ENCODE results near the gene ATP13A4.

The ATP13A4 gene

DNA sequence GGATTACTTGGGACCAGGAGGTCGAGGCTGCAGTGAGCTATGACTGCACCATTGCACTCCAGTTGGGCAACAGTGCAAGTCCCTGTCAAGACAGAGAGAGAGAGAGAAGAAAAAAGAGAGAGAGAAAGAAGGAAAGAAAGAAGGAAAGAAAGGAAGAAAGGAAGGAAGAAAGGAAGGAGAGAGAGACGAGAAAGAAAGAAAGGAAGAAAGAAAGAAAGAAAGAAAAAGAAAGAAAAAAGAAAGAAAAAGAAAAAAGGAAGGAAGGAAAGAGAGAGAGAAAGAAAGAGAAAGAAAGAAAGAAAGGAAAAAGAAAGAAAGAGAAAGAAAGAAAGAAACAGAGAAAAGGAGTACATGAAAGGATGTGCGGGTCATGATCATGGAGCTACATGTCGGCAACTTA lies 80.2 kb downstream of the ATP13A4 start:
- H3K4me1 ChIP-seq (ENCODE audit: control insufficient read depth, low read length): no peaks in the 10 kb centered on the region
- H3K9me2 ChIP-seq (replicated peaks; ENCODE audit: control insufficient read depth, low read length): no peaks in the 10 kb centered on the region
- H3K36me3 ChIP-seq (ENCODE audit: control insufficient read depth, low read length): no peaks in the 10 kb centered on the region
- no peak overlapping the region for H3K4me2 ChIP-seq (ENCODE audit: low read length)
- TF ChIP-seq, protein P1, sequence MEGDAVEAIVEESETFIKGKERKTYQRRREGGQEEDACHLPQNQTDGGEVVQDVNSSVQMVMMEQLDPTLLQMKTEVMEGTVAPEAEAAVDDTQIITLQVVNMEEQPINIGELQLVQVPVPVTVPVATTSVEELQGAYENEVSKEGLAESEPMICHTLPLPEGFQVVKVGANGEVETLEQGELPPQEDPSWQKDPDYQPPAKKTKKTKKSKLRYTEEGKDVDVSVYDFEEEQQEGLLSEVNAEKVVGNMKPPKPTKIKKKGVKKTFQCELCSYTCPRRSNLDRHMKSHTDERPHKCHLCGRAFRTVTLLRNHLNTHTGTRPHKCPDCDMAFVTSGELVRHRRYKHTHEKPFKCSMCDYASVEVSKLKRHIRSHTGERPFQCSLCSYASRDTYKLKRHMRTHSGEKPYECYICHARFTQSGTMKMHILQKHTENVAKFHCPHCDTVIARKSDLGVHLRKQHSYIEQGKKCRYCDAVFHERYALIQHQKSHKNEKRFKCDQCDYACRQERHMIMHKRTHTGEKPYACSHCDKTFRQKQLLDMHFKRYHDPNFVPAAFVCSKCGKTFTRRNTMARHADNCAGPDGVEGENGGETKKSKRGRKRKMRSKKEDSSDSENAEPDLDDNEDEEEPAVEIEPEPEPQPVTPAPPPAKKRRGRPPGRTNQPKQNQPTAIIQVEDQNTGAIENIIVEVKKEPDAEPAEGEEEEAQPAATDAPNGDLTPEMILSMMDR (IDR thresholded peaks at IDR 0.05; ENCODE audit: low read depth, low read length, poor library complexity, severe bottlenecking): no peak
- no peak for TF ChIP-seq EZH2phosphoT487 (IDR thresholded peaks at IDR 0.05; ENCODE audit: borderline replicate concordance, low read length)
- H3K4me3 ChIP-seq (ENCODE audit: low read length): no peak overlapping the region
- H3K27me3 ChIP-seq (ENCODE audit: control insufficient read depth, low read length): no peaks in the 10 kb centered on the region
- no peaks in the 10 kb centered on the region for H3F3A ChIP-seq (ENCODE audit: control insufficient read depth, insufficient read depth)
- no peaks in the 10 kb centered on the region for H4K20me1 ChIP-seq (ENCODE audit: control insufficient read depth, insufficient read depth, low read depth, low read length)
- H3K79me2 ChIP-seq (ENCODE audit: control insufficient read depth, low read length): no peaks in the 10 kb centered on the region
- no peaks in the 10 kb centered on the region for H3K9me3 ChIP-seq (ENCODE audit: control insufficient read depth, insufficient read depth, low read length)
- no peak overlapping the region for H3K27ac ChIP-seq (ENCODE audit: low read depth, low read length)

DNA sequence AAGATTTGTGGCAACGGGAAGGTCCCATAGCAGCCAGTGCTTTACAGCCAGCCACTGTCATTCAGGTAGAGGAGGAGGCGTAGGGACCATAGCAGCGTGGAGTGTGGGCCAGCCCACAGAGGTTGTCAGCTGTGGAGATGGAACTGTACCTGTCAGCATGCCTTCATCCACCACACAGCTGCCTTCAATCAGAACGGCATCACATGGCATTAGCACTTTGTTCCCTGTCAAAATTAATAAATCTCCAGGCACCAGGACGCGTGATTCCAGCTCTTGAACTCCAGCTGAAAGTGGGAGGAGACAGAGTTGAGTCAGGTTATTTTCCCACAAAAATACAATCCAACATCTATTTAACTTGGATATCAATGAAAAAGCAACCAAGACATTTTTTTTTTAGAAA lies 84.0 kb downstream of the ATP13A4 start:
- H3K27ac ChIP-seq (ENCODE audit: low read depth, low read length): no peak overlapping the region
- H3K4me1 ChIP-seq (ENCODE audit: control insufficient read depth, low read length): no peaks in the 10 kb centered on the region
- no peaks in the 10 kb centered on the region for H3K27me3 ChIP-seq (ENCODE audit: control insufficient read depth, low read length)
- no peaks in the 10 kb centered on the region for H3K79me2 ChIP-seq (ENCODE audit: control insufficient read depth, low read length)
- no peaks in the 10 kb centered on the region for H3K9me2 ChIP-seq (replicated peaks; ENCODE audit: control insufficient read depth, low read length)
- H3K4me3 ChIP-seq (ENCODE audit: low read length): no peak overlapping the region
- H4K20me1 ChIP-seq (ENCODE audit: control insufficient read depth, insufficient read depth, low read depth, low read length): no peaks in the 10 kb centered on the region
- H3K9me3 ChIP-seq (ENCODE audit: control insufficient read depth, insufficient read depth, low read length): no peaks in the 10 kb centered on the region
- no peak for TF ChIP-seq EZH2phosphoT487 (IDR thresholded peaks at IDR 0.05; ENCODE audit: borderline replicate concordance, low read length)
- no peaks in the 10 kb centered on the region for H3K36me3 ChIP-seq (ENCODE audit: control insufficient read depth, low read length)
- no peaks in the 10 kb centered on the region for H3F3A ChIP-seq (ENCODE audit: control insufficient read depth, insufficient read depth)
- H3K4me2 ChIP-seq (ENCODE audit: low read length): no peak overlapping the region

DNA sequence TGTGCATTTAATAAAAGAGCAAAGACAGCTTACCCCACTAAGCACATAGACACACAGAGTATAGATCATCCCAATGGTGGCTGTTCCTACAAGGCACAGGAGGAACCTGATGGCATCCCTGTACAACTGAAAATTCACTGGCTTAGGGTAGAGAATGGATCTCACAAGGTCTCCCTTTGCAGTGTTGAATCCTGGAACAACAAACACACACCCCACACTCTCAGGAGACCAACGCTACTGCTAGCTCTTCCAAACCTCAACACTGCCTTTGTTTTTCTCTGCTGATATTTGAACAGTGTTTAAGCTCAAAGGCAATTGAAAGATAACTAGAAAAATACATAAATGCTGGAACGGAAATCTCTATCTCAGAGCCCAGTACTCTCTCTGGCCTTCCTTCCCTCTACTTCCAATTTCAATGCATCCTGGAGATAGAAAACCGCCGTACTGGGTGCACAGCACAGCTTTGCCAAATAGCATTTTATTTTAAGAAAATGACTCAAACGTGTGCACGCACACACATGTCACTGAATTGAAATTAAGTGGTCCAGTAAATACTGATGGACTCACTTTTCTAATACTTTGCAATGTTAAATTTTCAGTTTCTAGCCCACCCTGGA lies 88.6 kb downstream of the ATP13A4 start:
- no peaks in the 10 kb centered on the region for H4K20me1 ChIP-seq (ENCODE audit: control insufficient read depth, insufficient read depth, low read depth, low read length)
- peaks cover 4% of the 10 kb centered on the region for H3K27me3 ChIP-seq (ENCODE audit: control insufficient read depth, low read length)
- H3K36me3 ChIP-seq (ENCODE audit: control insufficient read depth, low read length): no peaks in the 10 kb centered on the region
- H3K4me2 ChIP-seq (ENCODE audit: low read length): no peak overlapping the region
- H3K4me3 ChIP-seq (ENCODE audit: low read length): no peak overlapping the region
- no peaks in the 10 kb centered on the region for H3K9me2 ChIP-seq (replicated peaks; ENCODE audit: control insufficient read depth, low read length)
- no peaks in the 10 kb centered on the region for H3K4me1 ChIP-seq (ENCODE audit: control insufficient read depth, low read length)
- TF ChIP-seq EZH2phosphoT487 (IDR thresholded peaks at IDR 0.05; ENCODE audit: borderline replicate concordance, low read length): no peak
- TF ChIP-seq, protein P1 (IDR thresholded peaks at IDR 0.05; ENCODE audit: low read depth, low read length, poor library complexity, severe bottlenecking): no peak
- H3K79me2 ChIP-seq (ENCODE audit: control insufficient read depth, low read length): no peaks in the 10 kb centered on the region
- H3K9me3 ChIP-seq (ENCODE audit: control insufficient read depth, insufficient read depth, low read length): no peaks in the 10 kb centered on the region
- no peaks in the 10 kb centered on the region for H3F3A ChIP-seq (ENCODE audit: control insufficient read depth, insufficient read depth)
- H3K27ac ChIP-seq (ENCODE audit: low read depth, low read length): no peak overlapping the region

DNA sequence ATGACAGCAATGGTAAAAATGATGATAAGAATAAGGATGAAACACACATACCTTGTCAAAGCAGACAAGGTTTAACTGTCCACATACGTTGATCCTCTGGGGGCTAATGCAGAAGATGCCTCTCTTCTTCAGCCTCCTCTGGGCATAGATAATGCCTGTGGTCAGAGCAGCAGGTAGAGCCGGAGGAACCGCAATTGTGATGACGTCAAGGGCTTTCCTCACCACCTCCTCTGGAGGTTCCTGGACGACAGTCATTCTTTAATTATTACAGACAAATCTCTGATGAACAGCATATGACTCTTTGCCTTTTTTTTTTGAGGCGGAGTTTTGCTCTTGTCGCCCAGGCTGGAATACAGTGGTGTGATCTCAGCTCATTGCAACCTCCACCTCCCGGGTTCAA lies 89.8 kb downstream of the ATP13A4 start:
- Histone ChIP-seq H4K20me1 (ENCODE audit: control insufficient read depth, insufficient read depth, low read depth, low read length) (no peaks in the 10 kb centered on the region), H3K36me3 (ENCODE audit: control insufficient read depth, low read length) (no peaks in the 10 kb centered on the region), H3K4me3 (ENCODE audit: low read length) (no peak overlapping the region), H3K9me3 (ENCODE audit: control insufficient read depth, insufficient read depth, low read length) (no peaks in the 10 kb centered on the region), H3K27me3 (ENCODE audit: control insufficient read depth, low read length) (peaks cover 4% of the 10 kb centered on the region), H3K4me1 (ENCODE audit: control insufficient read depth, low read length) (no peaks in the 10 kb centered on the region), H3K9me2 (replicated peaks; ENCODE audit: control insufficient read depth, low read length) (no peaks in the 10 kb centered on the region), H3F3A (ENCODE audit: control insufficient read depth, insufficient read depth) (no peaks in the 10 kb centered on the region), H3K79me2 (ENCODE audit: control insufficient read depth, low read length) (no peaks in the 10 kb centered on the region), H3K4me2 (ENCODE audit: low read length) (no peak overlapping the region), H3K27ac (ENCODE audit: low read depth, low read length) (no peak overlapping the region)
- no peak for TF ChIP-seq EZH2phosphoT487 (IDR thresholded peaks at IDR 0.05; ENCODE audit: borderline replicate concordance, low read length)
- TF ChIP-seq, protein P1 (IDR thresholded peaks at IDR 0.05; ENCODE audit: low read depth, low read length, poor library complexity, severe bottlenecking): no peak
